ENCODE results near the gene INPPL1. TPM values are rescaled to one million over a fixed set of nuclear protein-coding genes. Genes with fewer than 3 reads are reported as not detected.
"Not testable (repeated sequence)": the region's sequence is repeated elsewhere in the genome, so short reads cannot be mapped to it uniquely, and the experiment has no call there.

Gene INPPL1
- polyA plus RNA-seq, 1 donor, result 84.5 TPM

GRCh38 chr11:72260574-72260973 is 36.0 kb downstream of the INPPL1 start:
- no peaks in the 10 kb centered on the region for H3K4me1 ChIP-seq (ENCODE audit: control insufficient read depth, insufficient read depth, low read length)
- no peak overlapping the region for H3K27ac ChIP-seq (ENCODE audit: low read length)
- no peaks in the 10 kb centered on the region for H3K9me3 ChIP-seq (ENCODE audit: control insufficient read depth, low read depth, low read length)
- no peak overlapping the region for H3K4me3 ChIP-seq (ENCODE audit: low read length)
- peaks cover 5% of the 10 kb centered on the region for H3K27me3 ChIP-seq (ENCODE audit: control insufficient read depth, insufficient read depth, low read length)
- DNase-seq, result no peak
- WGBS (ENCODE audit: insufficient coverage, low lambda C conversion rate), result 62% methylated on average over 3 of the region's 5 CpGs
- no peaks in the 10 kb centered on the region for H3K36me3 ChIP-seq (ENCODE audit: control insufficient read depth, insufficient read depth, low read length)

DNA sequence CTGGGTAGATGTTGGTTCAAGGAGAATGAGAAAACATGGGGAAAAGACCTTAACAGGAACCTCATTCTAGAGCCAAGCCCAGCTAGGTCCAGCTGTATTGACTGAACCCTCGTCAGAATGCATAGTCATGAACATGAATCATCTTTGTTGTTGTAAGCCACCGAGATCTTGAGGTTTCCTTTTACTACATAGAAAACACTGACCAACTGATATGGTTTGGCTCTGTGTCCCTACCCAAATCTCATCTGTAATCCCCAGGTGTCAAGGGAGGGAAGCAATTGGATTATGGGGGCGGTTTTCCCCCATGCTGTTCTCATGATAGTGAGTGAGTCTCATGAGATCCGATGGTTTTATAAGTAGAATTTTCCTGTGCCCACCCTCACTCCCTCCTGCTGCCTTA is 38.8 kb downstream of the INPPL1 start:
- no peaks in the 10 kb centered on the region for H3K4me1 ChIP-seq (ENCODE audit: control insufficient read depth, insufficient read depth, low read length)
- H3K36me3 ChIP-seq (ENCODE audit: control insufficient read depth, insufficient read depth, low read length), result no peaks in the 10 kb centered on the region
- no peaks in the 10 kb centered on the region for H3K9me3 ChIP-seq (ENCODE audit: control insufficient read depth, low read depth, low read length)
- no peak for DNase-seq
- no peak overlapping the region for H3K27ac ChIP-seq (ENCODE audit: low read length)
- no peak overlapping the region for H3K4me3 ChIP-seq (ENCODE audit: low read length)
- peaks cover 3% of the 10 kb centered on the region for H3K27me3 ChIP-seq (ENCODE audit: control insufficient read depth, insufficient read depth, low read length)
- no CpG with 5 or more reads among the region's 4 CpGs for WGBS (ENCODE audit: insufficient coverage, low lambda C conversion rate)

GRCh38 chr11:72265951-72266350 is 41.4 kb downstream of the INPPL1 start:
- H3K27me3 ChIP-seq (ENCODE audit: control insufficient read depth, insufficient read depth, low read length), result no peaks in the 10 kb centered on the region
- H3K4me3 ChIP-seq (ENCODE audit: low read length), result no peak overlapping the region
- DNase-seq, result no peak
- H3K36me3 ChIP-seq (ENCODE audit: control insufficient read depth, insufficient read depth, low read length), result no peaks in the 10 kb centered on the region
- H3K27ac ChIP-seq (ENCODE audit: low read length), result no peak overlapping the region
- H3K9me3 ChIP-seq (ENCODE audit: control insufficient read depth, low read depth, low read length), result no peaks in the 10 kb centered on the region
- no peaks in the 10 kb centered on the region for H3K4me1 ChIP-seq (ENCODE audit: control insufficient read depth, insufficient read depth, low read length)

GRCh38 chr11:72266960-72267359 is 42.4 kb downstream of the INPPL1 start:
- H3K27ac ChIP-seq (ENCODE audit: low read length); H3K4me3 ChIP-seq (ENCODE audit: low read length): not testable (repeated sequence)

GRCh38 chr11:72267956-72268617 is 43.5 kb downstream of the INPPL1 start:
- Histone ChIP-seq H3K27me3 (ENCODE audit: control insufficient read depth, insufficient read depth, low read length) (no peaks in the 10 kb centered on the region), H3K36me3 (ENCODE audit: control insufficient read depth, insufficient read depth, low read length) (no peaks in the 10 kb centered on the region), H3K4me3 (ENCODE audit: low read length) (no peak overlapping the region), H3K9me3 (ENCODE audit: control insufficient read depth, low read depth, low read length) (no peaks in the 10 kb centered on the region), H3K4me1 (ENCODE audit: control insufficient read depth, insufficient read depth, low read length) (no peaks in the 10 kb centered on the region), H3K27ac (ENCODE audit: low read length) (no peak overlapping the region)
- no peak for DNase-seq
- WGBS (ENCODE audit: insufficient coverage, low lambda C conversion rate), result 80% methylated on average over 1 of the region's 2 CpGs

More at GRCh38 chr11:72266960-72267359, 42.4 kb downstream of the INPPL1 start:
- WGBS (ENCODE audit: insufficient coverage, low lambda C conversion rate), result no CpG with 5 or more reads among the region's 5 CpGs
- not testable (repeated sequence) for H3K27me3 ChIP-seq (ENCODE audit: control insufficient read depth, insufficient read depth, low read length); H3K4me1 ChIP-seq (ENCODE audit: control insufficient read depth, insufficient read depth, low read length); H3K9me3 ChIP-seq (ENCODE audit: control insufficient read depth, low read depth, low read length); H3K36me3 ChIP-seq (ENCODE audit: control insufficient read depth, insufficient read depth, low read length); DNase-seq

DNA sequence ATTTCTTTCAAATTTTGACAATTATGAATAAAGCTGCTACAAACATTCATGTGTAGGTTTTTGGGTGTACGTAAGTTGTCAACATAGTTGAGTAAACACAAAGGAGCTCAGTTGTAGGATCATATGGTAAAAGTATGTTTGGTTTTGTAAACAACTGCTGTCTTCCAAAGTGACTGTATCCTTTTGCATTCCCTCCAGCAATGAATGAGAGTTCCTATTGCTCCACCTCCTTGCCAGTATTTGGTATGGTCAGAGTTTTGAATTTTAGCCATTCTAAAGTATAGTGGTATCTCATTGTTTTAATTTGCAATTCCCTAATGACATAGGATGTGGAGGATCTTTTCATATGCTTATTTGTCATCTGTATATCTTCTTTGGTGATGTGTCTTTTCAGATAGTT is 47.4 kb downstream of the INPPL1 start:
- H3K27ac ChIP-seq (ENCODE audit: low read length), result no peak overlapping the region
- no peak for DNase-seq
- no peaks in the 10 kb centered on the region for H3K36me3 ChIP-seq (ENCODE audit: control insufficient read depth, insufficient read depth, low read length)
- H3K4me1 ChIP-seq (ENCODE audit: control insufficient read depth, insufficient read depth, low read length), result no peaks in the 10 kb centered on the region
- H3K4me3 ChIP-seq (ENCODE audit: low read length), result no peak overlapping the region
- 80% methylated on average over 1 of the region's 1 CpG for WGBS (ENCODE audit: insufficient coverage, low lambda C conversion rate)
- H3K27me3 ChIP-seq (ENCODE audit: control insufficient read depth, insufficient read depth, low read length), result no peaks in the 10 kb centered on the region
- H3K9me3 ChIP-seq (ENCODE audit: control insufficient read depth, low read depth, low read length), result no peaks in the 10 kb centered on the region

GRCh38 chr11:72274435-72274834 is 49.9 kb downstream of the INPPL1 start:
- Histone ChIP-seq H3K27me3 (ENCODE audit: control insufficient read depth, insufficient read depth, low read length) (no peaks in the 10 kb centered on the region), H3K36me3 (ENCODE audit: control insufficient read depth, insufficient read depth, low read length) (no peaks in the 10 kb centered on the region), H3K9me3 (ENCODE audit: control insufficient read depth, low read depth, low read length) (no peaks in the 10 kb centered on the region), H3K4me1 (ENCODE audit: control insufficient read depth, insufficient read depth, low read length) (no peaks in the 10 kb centered on the region), H3K27ac (ENCODE audit: low read length) (no peak overlapping the region), H3K4me3 (ENCODE audit: low read length) (no peak overlapping the region)
- DNase-seq, result no peak
- 100% methylated on average over 5 of the region's 6 CpGs for WGBS (ENCODE audit: insufficient coverage, low lambda C conversion rate)

GRCh38 chr11:72278905-72279304 is 54.3 kb downstream of the INPPL1 start:
- Histone ChIP-seq H3K4me3 (ENCODE audit: low read length) (no peak overlapping the region), H3K36me3 (ENCODE audit: control insufficient read depth, insufficient read depth, low read length) (no peaks in the 10 kb centered on the region), H3K4me1 (ENCODE audit: control insufficient read depth, insufficient read depth, low read length) (no peaks in the 10 kb centered on the region), H3K27me3 (ENCODE audit: control insufficient read depth, insufficient read depth, low read length) (peaks cover 2% of the 10 kb centered on the region), H3K9me3 (ENCODE audit: control insufficient read depth, low read depth, low read length) (no peaks in the 10 kb centered on the region), H3K27ac (ENCODE audit: low read length) (no peak overlapping the region)
- DNase-seq, result no peak

DNA sequence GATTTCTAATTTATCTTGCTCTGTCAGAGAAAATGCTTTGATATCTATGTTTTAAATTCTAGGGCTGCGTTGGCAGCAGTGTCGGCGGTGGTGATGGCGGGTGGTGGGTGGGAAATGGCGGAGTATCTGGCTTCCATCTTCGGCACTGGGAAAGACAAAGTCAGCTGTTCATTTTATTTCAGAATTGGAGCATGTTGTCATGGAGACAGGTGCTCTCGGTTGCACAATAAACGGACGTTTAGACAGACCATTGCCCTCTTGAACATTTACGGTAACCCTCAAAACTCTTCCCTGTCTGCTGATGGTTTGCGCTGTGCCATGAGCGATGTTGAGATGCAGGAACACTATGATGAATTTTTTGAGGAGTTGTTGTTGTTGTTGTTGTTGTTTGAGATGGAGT is 55.5 kb downstream of the INPPL1 start:
- H3K4me1 ChIP-seq (ENCODE audit: control insufficient read depth, insufficient read depth, low read length), result no peaks in the 10 kb centered on the region
- H3K4me3 ChIP-seq (ENCODE audit: low read length), result no peak overlapping the region
- no peak for DNase-seq
- no peak overlapping the region for H3K27ac ChIP-seq (ENCODE audit: low read length)
- H3K9me3 ChIP-seq (ENCODE audit: control insufficient read depth, low read depth, low read length), result no peaks in the 10 kb centered on the region
- H3K27me3 ChIP-seq (ENCODE audit: control insufficient read depth, insufficient read depth, low read length), result peaks cover 2% of the 10 kb centered on the region
- H3K36me3 ChIP-seq (ENCODE audit: control insufficient read depth, insufficient read depth, low read length), result no peaks in the 10 kb centered on the region
- WGBS (ENCODE audit: insufficient coverage, low lambda C conversion rate), result 97% methylated on average over 6 of the region's 12 CpGs

GRCh38 chr11:72280726-72281315 is 56.3 kb downstream of the INPPL1 start:
- H3K27ac ChIP-seq (ENCODE audit: low read length), result no peak overlapping the region
- no peaks in the 10 kb centered on the region for H3K4me1 ChIP-seq (ENCODE audit: control insufficient read depth, insufficient read depth, low read length)
- DNase-seq, result no peak
- H3K36me3 ChIP-seq (ENCODE audit: control insufficient read depth, insufficient read depth, low read length), result no peaks in the 10 kb centered on the region
- WGBS (ENCODE audit: insufficient coverage, low lambda C conversion rate), result 100% methylated on average over 1 of the region's 24 CpGs
- H3K27me3 ChIP-seq (ENCODE audit: control insufficient read depth, insufficient read depth, low read length), result peaks cover 2% of the 10 kb centered on the region
- H3K4me3 ChIP-seq (ENCODE audit: low read length), result no peak overlapping the region
- H3K9me3 ChIP-seq (ENCODE audit: control insufficient read depth, low read depth, low read length), result no peaks in the 10 kb centered on the region

- DNase-seq, result no peak
- Histone ChIP-seq H3K9me3 (ENCODE audit: control insufficient read depth, low read depth, low read length) (no peaks in the 10 kb centered on the region), H3K4me3 (ENCODE audit: low read length) (no peak overlapping the region), H3K27ac (ENCODE audit: low read length) (no peak overlapping the region), H3K27me3 (ENCODE audit: control insufficient read depth, insufficient read depth, low read length) (peaks cover 2% of the 10 kb centered on the region), H3K4me1 (ENCODE audit: control insufficient read depth, insufficient read depth, low read length) (no peaks in the 10 kb centered on the region), H3K36me3 (ENCODE audit: control insufficient read depth, insufficient read depth, low read length) (no peaks in the 10 kb centered on the region)
- 80% methylated on average over 1 of the region's 2 CpGs for WGBS (ENCODE audit: insufficient coverage, low lambda C conversion rate)
Observed at GRCh38 chr11:72283947-72284346, 59.4 kb downstream of the INPPL1 start.
